HT-29 (cell line): ENCODE data around the gene SH2D3C. TPM values are rescaled to one million over a fixed set of nuclear protein-coding genes. Genes with fewer than 3 reads are reported as not detected.
A peak's percentile ranks its signal among the peaks of the same experiment; 100 is the strongest.

ENCODE experiments used
- DNase-seq: peaks from one replicate; pipeline ENCODE4 v3.0.0-alpha.2; 2015; ENCODE audit warnings: low spot score
- total RNA-seq: library from RNA; depleted of rRNA; stranded (reverse); fragments of >200 nt; shearing (Covaris generic); gene quantifications from 2 replicates; pipeline ENCODE4 v1.2.3, GENCODE V29; 2014

The SH2D3C gene
- total RNA-seq, 1 experiment from 2014 or later = not detected

GRCh38 chr9:127722055-127722745 lies 56.3 kb downstream of the SH2D3C start:
- DNase-seq = peak; percentile 36

DNA sequence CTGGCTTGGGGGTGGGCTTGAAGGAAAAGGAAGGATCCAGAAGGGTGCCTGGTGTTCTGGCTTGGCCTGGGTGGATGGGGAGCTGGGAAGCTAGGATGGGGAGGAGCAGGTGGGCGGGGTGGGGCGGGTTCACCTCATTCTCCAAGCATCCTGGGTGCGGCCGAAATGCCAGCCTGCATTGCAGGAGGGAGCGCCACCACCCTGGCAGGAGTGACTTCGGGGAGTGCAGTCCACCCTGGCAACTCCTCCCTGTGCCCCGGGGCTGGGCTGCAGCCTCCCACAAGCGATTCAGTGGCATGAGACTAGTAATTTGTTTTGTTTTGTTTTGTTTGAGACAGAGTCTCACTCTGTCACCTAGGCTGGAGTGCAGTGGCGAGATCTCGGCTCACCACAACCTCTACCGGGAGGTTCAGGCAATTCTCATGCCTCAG lies 57.1 kb downstream of the SH2D3C start:
- DNase-seq = peak; percentile 79

DNA sequence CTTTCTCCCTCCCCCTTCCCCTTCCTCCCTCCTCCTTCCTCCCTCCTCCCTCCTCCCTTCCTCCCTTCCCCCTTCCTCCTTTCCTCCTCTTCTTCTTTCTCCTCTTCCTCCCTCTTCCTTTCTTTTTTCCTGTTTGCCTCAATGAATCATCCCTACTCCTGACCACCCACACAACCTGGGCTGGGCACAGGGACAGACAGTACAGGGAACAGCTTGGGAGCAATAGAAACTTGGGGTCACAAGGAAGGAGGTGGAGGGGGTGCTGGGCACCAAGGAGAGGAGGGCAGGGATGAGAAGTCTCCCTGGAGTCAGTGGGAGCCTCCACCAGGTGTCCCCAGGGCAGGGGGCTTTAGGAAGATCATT lies 57.6 kb downstream of the SH2D3C start:
- DNase-seq = no peak

GRCh38 chr9:127720031-127720864 lies 58.2 kb downstream of the SH2D3C start:
- DNase-seq = no peak

DNA sequence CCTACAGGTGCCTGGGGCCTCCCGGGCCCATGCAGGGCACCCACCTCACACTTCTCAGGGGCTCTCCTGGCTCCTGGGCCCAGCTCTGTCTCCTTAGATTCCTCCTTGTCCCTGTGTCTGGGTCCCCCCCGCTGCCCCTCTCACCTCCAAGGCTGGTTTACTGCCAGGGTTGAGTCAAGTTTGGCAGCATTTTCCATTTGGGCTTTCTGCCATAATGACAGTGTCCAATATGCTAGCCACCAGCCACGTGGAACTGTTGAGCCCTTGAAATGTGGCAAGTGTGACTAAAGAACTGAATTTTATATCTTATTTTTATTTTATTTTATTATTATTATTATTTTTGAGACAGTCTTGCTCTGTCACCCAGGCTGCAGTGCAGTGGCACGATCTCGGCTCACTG lies 60.7 kb downstream of the SH2D3C start:
- no peak for DNase-seq

DNA sequence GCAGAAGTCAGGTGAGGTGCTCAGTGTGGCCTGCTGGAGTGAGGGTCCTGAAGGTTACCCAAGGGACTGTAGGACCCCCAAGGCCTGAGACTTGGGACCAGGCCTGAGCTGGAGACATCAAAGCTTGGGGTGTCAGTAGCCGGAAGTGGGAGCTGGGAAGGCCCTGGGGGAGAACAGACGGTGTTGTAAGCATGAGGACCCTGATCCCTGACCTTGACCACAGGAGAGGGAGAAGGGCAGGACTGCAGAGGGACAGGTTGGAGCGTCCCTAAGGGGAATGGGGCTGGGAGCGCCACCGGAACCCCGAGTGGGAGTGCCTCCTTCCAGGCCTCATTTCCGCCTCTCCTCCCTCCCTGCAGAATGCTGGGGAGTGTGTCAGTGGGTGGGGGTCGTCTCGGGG lies 62.1 kb downstream of the SH2D3C start:
- no peak for DNase-seq

GRCh38 chr9:127715470-127716337 lies 62.8 kb downstream of the SH2D3C start, which contains the start of the genes PTRH1 and TTC16:
Gene PTRH1 (minus strand): TSS chr9:127715663. CDS start chr9:127715639, 24 bp downstream.
Gene TTC16 (plus strand): TSS chr9:127716079. CDS start chr9:127716146, 67 bp downstream.
- DNase-seq = peak; percentile 95

DNA sequence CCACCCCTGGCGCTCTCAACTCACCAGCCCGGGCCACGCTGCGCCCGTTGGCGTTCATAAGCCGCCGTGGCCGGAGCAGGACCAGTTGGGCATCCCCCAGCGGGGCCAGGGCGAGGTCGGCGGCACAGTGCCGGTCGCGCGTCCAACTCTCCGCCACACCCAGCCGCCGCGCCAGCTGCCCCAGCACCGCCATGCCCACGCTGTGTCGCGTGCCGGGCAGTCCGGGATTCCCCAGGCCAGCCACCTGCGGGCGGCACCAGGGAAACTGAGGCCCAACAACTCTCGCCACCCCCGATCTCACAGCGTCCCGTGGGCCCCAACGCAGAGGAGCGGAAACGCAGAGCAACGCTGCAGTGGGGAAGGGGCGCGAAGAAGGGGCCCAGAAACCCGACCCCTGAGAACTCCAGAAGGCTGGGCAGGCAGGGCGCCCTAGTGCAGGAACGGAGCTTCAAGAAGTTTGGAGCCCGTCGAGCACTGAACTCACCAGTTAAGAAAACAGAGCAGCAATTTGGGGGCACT lies 63.5 kb downstream of the SH2D3C start:
- DNase-seq = no peak

DNA sequence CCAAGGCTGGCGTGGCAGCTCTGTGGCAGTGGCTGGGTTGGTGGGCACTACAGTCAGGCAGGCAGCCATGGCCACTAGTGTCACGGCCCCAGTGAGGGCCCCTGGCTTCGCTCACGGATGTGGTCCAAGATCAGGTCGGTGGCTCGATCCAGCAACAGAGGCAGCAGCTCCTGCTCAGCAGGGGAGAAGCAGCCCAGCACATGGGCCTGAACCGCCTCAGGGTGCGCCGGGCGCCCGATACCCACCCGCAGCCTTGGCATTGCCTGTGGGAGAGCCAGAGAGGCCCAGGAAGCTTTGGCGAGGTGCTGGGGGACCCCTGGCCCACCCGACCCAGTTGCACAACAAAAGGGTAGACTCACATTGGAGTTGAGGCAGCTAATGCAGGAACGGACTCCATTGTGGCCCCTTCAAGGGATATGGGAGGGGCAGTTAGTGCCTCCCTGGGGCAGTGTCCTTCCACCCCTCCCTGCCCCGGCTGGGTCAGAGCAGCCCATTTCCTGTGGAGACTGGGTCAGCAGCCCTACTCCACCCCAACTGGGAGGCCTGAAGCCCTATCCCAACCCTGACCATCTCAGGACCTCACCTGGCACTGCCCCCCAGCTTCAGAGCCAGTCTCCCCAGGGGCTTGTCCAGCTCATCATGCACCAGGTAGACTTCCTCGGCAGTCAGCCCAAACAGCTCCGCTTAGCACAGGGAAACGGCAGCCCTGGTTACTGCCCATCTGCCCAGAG lies 64.3 kb downstream of the SH2D3C start:
- DNase-seq = no peak

GRCh38 chr9:127712867-127713266 lies 65.6 kb downstream of the SH2D3C start:
- no peak for DNase-seq

- DNase-seq = no peak
Observed at GRCh38 chr9:127712371-127712770, 66.1 kb downstream of the SH2D3C start.

GRCh38 chr9:127711831-127712274 lies 66.6 kb downstream of the SH2D3C start:
- no peak for DNase-seq

DNA sequence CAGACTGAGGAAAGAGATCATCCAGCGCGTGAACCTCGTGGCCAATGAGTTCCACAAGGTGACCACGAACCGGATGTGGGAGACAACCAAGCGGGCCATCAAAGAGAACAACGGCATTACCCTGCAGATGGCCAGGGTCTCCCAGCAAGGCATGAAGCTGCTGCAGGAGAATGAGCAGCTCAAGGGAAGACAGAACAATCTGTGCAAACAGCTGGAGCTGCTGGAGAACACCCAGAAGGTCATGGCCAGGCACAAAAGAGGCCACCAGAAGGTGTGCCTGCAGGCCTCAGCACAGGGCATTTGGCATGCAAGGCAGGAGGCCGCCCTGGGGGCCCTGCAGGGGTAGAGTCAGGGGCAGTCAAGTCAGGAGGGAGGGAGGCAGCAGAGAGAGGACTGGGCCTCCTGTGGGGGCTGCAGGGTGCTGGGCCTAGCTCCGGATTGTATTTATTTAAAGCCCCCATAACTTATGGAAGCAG lies 67.2 kb downstream of the SH2D3C start:
- DNase-seq = no peak

DNA sequence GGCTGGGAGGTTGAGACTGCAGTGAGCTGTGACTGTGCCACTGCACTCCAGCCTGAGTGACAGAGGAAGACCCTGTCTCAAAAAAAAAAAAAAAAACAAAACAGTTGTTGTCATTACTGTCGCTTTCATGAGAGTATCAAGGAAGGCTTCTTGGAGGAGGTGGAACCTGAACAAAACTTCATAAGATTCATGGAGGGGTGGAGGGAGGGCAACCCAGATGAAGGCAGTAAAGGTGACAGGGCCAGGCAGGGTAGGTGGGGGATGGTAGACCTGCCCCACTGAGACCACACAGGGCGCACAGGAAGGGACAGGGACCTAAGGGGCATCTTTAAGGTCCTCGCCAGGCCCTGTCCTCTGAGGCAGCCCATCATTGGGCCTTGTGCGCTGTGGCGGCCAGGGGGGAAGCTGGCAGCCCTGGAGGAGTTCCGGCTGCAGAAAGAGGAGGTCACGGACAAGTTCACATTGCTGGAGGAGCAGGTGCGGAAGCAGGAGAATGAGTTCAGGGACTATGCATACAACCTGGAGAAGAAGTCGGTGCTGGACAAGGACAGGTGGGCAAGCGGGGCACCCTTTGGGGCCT lies 68.2 kb downstream of the SH2D3C start:
- no peak for DNase-seq

DNA sequence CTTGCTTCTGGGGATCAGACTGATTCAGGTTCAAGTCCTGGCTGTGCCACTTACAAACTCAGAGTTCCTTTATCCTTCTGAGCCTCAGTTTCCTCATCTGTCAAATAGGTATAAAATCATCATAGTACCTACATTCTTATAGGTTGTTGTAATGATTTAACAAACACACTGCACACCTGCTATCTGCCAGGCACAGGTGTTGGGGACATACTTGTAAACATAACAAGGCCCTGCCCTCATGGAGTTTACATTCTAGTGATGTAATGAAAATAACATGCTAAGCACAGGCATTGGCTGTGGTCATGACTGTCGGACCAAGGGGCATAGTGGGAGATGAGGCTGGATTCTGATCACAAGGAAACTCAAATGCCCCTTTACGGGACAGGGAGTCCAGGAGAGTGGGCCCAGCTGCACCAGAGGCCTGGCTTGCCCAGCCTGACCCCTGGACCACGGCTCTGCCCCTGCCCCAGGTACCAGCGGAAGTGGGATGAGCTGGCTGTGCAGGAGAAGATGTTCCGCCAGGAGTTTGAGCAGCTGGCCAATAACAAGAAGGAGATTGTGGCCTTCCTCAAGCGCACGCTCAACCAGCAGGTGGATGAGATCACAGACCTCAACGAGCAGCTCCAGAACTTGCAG lies 69.4 kb downstream of the SH2D3C start:
- no peak for DNase-seq

- peak; percentile 43 for DNase-seq
Observed at GRCh38 chr9:127707766-127708165, 70.7 kb downstream of the SH2D3C start.

DNA sequence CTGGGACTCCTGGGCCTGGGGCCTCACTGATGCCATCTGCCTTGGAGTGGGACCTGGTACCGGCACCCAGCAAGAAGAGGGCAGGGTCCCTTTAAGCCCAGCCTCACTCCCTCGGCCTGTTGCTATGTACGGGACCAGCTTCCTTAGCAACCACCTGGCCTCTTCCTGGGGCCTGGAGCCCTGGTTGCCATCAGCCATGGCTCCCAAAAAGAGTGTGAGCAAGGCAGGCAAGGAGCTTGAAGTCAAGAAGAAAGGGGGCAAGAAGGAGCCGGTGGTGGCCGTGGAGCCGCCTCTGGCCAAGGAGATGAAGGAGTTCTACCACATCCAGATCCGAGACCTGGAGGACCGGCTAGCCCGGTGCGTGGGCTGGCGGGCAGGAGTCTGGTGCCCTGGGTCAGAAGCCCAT lies 71.6 kb downstream of the SH2D3C start, which contains the start of gene CFAP157:
Gene CFAP157, plus strand, starts transcription at position 153 of the 406 bp plus-strand sequence. Its CDS starts 44 bp downstream, at position 197.
- DNase-seq = peak; percentile 58

- no peak for DNase-seq
Observed at GRCh38 chr9:127705577-127706379, 72.7 kb downstream of the SH2D3C start.
